CD4-positive, alpha-beta T cell treated with Interferon gamma for 1 hour (primary cell): Measurements from ENCODE around the gene ACTMAP.

Source experiments
- DNase-seq: peaks from one replicate; pipeline ENCODE4 v3.0.0-alpha.2; 2020

The ACTMAP gene

DNA sequence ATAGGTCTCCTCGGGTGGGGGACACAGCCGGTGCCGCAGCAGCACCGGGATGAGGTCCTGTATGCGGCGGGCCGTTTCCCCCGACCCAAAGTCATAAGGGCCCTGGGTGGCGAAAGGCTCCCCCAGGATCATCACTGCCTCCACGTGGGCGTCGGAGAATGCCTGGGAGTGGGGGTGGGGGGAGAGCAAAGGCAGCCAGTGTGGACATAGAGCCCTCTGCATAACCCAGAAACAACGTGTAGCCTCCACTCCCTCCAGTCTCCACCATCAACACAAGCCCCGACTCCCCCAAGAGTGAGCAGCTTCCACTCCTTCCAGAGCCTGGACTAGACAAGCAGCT is 58.1 kb downstream of the ACTMAP start:
- DNase-seq = no peak

GRCh38 chr19:40691421-40692211 is 58.7 kb downstream of the ACTMAP start:
- DNase-seq = no peak
